ENCODE results near the gene SND1. TPM values are rescaled to one million over a fixed set of nuclear protein-coding genes. Genes with fewer than 3 reads are reported as not detected.

Gene SND1
- total and polyA plus RNA-seq, 2 donors = 55.1 to 104 TPM

DNA sequence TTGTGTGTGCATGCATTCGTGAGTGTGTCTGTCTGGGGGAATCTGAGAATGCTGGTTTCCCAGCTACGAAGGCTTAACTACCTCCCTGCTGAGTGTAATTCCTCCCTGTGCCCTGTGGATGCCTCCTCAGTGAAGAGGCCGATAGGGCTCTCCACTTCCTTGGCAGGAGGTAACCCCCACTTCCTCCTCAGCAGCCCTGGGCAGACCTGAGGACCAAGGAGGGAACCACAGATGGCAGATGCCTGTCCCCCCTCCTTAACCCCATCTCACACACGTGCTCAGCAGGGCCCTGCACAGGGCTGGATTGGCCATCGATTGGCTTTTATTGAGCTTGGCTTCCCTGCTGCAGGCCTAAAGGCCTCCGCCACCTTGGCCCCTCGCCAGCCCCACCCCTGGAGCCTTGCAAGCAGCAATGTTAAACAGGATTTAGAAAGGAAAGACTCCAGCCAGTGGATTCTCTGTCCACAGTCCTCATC, 424.8 kb downstream of the SND1 start:
- H3K27me3 ChIP-seq (ENCODE audit: control insufficient read depth in 2 of 2, insufficient read depth in 1 of 2, low read length in 1 of 2) = no peaks in the 10 kb centered on the region
- no peak overlapping the region for H3K27ac ChIP-seq (ENCODE audit: low read depth in 1 of 2, low read length in 1 of 2)
- H3K9me3 ChIP-seq (ENCODE audit: control insufficient read depth in 2 of 2, insufficient read depth in 1 of 2, low read length in 1 of 2) = no peaks in the 10 kb centered on the region
- peaks cover 23 to 32% of the 10 kb centered on the region in 2 donors for H3K36me3 ChIP-seq (ENCODE audit: control insufficient read depth in 2 of 2, insufficient read depth in 2 of 2, low read length in 1 of 2)
- peaks cover 0 to 19% of the 10 kb centered on the region in 2 donors for H3K4me1 ChIP-seq (ENCODE audit: control insufficient read depth in 2 of 2, insufficient read depth in 2 of 2, low read length in 2 of 2)
- H3K4me3 ChIP-seq (ENCODE audit: low read length in 2 of 2) = no peak overlapping the region
- 77% methylated on average over 7 of the region's 7 CpGs for WGBS
- DNase-seq (ENCODE audit: low read depth in 6 of 9, low spot score in 9 of 9) = no peak

DNA sequence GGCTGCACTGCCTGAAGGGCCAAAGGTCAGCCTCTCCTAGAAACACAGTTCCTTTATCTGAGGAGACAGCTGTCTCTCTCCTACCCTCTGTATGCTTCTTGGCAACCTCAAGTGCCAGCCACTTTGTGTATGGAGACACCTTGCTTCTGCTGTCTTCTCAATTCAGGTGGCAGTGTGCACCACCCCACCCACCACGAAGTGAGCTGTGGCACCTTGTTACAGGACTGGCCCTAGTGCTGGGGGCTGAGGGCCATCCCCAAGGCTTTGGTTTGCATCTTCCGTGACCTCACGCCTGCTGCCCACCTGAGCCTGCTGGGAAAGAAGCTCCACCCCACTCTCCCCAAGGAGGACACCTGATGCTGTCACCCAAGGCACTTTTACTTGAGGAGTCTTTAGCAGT, 426.3 kb downstream of the SND1 start:
- Histone ChIP-seq H3K36me3 (ENCODE audit: control insufficient read depth in 2 of 2, insufficient read depth in 2 of 2, low read length in 1 of 2) (peaks cover 23 to 37% of the 10 kb centered on the region in 2 donors), H3K9me3 (ENCODE audit: control insufficient read depth in 2 of 2, insufficient read depth in 1 of 2, low read length in 1 of 2) (no peaks in the 10 kb centered on the region), H3K27me3 (ENCODE audit: control insufficient read depth in 2 of 2, insufficient read depth in 1 of 2, low read length in 1 of 2) (no peaks in the 10 kb centered on the region), H3K4me3 (ENCODE audit: low read length in 2 of 2) (no peak overlapping the region), H3K27ac (ENCODE audit: low read depth in 1 of 2, low read length in 1 of 2) (no peak overlapping the region), H3K4me1 (ENCODE audit: control insufficient read depth in 2 of 2, insufficient read depth in 2 of 2, low read length in 2 of 2) (peaks cover 0 to 16% of the 10 kb centered on the region in 2 donors)
- no peak for DNase-seq (ENCODE audit: low read depth in 6 of 9, low spot score in 9 of 9)
- over 99% methylated on average over 3 of the region's 3 CpGs for WGBS

- H3K4me1 ChIP-seq (ENCODE audit: control insufficient read depth in 2 of 2, insufficient read depth in 2 of 2, low read length in 2 of 2) = peaks cover 0 to 16% of the 10 kb centered on the region in 2 donors
- H3K36me3 ChIP-seq (ENCODE audit: control insufficient read depth in 2 of 2, insufficient read depth in 2 of 2, low read length in 1 of 2) = peaks cover 17 to 41% of the 10 kb centered on the region in 2 donors
- 96% methylated on average over 7 of the region's 7 CpGs for WGBS
These were observed 428.2 kb downstream of the SND1 start for GRCh38 chr7:128080169-128080568.

GRCh38 chr7:128081351-128081750, 429.4 kb downstream of the SND1 start:
- Histone ChIP-seq H3K36me3 (ENCODE audit: control insufficient read depth in 2 of 2, insufficient read depth in 2 of 2, low read length in 1 of 2) (peaks cover 29 to 45% of the 10 kb centered on the region in 2 donors), H3K9me3 (ENCODE audit: control insufficient read depth in 2 of 2, insufficient read depth in 1 of 2, low read length in 1 of 2) (no peaks in the 10 kb centered on the region), H3K4me1 (ENCODE audit: control insufficient read depth in 2 of 2, insufficient read depth in 2 of 2, low read length in 2 of 2) (peaks cover 0 to 9% of the 10 kb centered on the region in 2 donors), H3K4me3 (ENCODE audit: low read length in 2 of 2) (no peak overlapping the region), H3K27ac (ENCODE audit: low read depth in 1 of 2, low read length in 1 of 2) (no peak overlapping the region), H3K27me3 (ENCODE audit: control insufficient read depth in 2 of 2, insufficient read depth in 1 of 2, low read length in 1 of 2) (no peaks in the 10 kb centered on the region)
- 98% methylated on average over 11 of the region's 11 CpGs for WGBS
- DNase-seq (ENCODE audit: low read depth in 6 of 9, low spot score in 9 of 9) = no peak

More at GRCh38 chr7:128080169-128080568, 428.2 kb downstream of the SND1 start:
- Histone ChIP-seq H3K4me3 (ENCODE audit: low read length in 2 of 2) (no peak overlapping the region), H3K9me3 (ENCODE audit: control insufficient read depth in 2 of 2, insufficient read depth in 1 of 2, low read length in 1 of 2) (no peaks in the 10 kb centered on the region), H3K27ac (ENCODE audit: low read depth in 1 of 2, low read length in 1 of 2) (no peak overlapping the region), H3K27me3 (ENCODE audit: control insufficient read depth in 2 of 2, insufficient read depth in 1 of 2, low read length in 1 of 2) (no peaks in the 10 kb centered on the region)
- DNase-seq (ENCODE audit: low read depth in 6 of 9, low spot score in 9 of 9) = no peak

DNA sequence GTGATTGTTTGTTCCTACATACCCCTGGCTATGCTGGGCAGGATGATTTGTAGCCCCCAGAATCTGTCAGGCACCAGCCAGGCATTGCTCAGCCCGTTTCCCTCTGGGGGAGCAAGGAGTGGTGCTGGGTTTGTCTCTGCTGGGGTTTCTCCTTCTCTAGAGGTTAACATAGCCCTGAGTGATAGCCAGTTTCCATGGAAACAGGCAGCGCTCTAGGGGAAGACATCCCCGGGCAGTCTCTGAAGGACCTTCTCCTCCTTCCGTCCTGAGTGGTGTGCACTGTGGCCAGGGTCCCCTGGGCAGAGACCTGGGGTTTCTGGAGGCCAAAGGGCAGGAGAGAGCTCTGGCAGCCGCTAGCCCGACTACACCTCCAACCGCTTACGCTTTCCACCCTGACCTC, 429.8 kb downstream of the SND1 start:
- Histone ChIP-seq H3K9me3 (ENCODE audit: control insufficient read depth in 2 of 2, insufficient read depth in 1 of 2, low read length in 1 of 2) (no peaks in the 10 kb centered on the region), H3K4me1 (ENCODE audit: control insufficient read depth in 2 of 2, insufficient read depth in 2 of 2, low read length in 2 of 2) (peaks cover 0 to 5% of the 10 kb centered on the region in 2 donors), H3K27ac (ENCODE audit: low read depth in 1 of 2, low read length in 1 of 2) (no peak overlapping the region), H3K27me3 (ENCODE audit: control insufficient read depth in 2 of 2, insufficient read depth in 1 of 2, low read length in 1 of 2) (no peaks in the 10 kb centered on the region), H3K4me3 (ENCODE audit: low read length in 2 of 2) (no peak overlapping the region), H3K36me3 (ENCODE audit: control insufficient read depth in 2 of 2, insufficient read depth in 2 of 2, low read length in 1 of 2) (peaks cover 31 to 45% of the 10 kb centered on the region in 2 donors)
- WGBS = 99% methylated on average over 8 of the region's 8 CpGs
- no peak for DNase-seq (ENCODE audit: low read depth in 6 of 9, low spot score in 9 of 9)

DNA sequence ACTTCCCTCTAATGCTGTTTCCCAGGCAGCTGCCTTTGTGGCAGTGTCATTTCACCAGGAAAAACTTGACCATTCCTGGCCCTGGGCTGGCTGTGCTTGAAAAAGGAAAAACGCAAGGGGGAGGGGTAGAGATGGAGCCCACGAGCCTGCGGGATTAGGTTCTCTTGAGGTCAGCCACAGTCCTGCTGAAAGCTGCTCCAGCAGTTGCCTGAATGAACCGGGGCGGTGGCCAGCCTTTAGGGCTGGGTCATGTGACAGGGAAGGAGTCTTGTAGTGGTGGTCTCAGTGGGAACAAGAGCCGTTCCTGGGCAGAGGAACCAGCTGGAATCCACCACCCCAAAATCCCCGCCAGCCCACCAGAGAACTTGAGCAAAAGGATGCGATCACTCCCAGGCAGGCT, 430.4 kb downstream of the SND1 start:
- WGBS = 98% methylated on average over 8 of the region's 8 CpGs
- no peak for DNase-seq (ENCODE audit: low read depth in 6 of 9, low spot score in 9 of 9)
- no peak overlapping the region for H3K27ac ChIP-seq (ENCODE audit: low read depth in 1 of 2, low read length in 1 of 2)
- no peaks in the 10 kb centered on the region for H3K9me3 ChIP-seq (ENCODE audit: control insufficient read depth in 2 of 2, insufficient read depth in 1 of 2, low read length in 1 of 2)
- no peaks in the 10 kb centered on the region for H3K4me1 ChIP-seq (ENCODE audit: control insufficient read depth in 2 of 2, insufficient read depth in 2 of 2, low read length in 2 of 2)
- peaks cover 29 to 51% of the 10 kb centered on the region in 2 donors for H3K36me3 ChIP-seq (ENCODE audit: control insufficient read depth in 2 of 2, insufficient read depth in 2 of 2, low read length in 1 of 2)
- H3K4me3 ChIP-seq (ENCODE audit: low read length in 2 of 2) = no peak overlapping the region
- H3K27me3 ChIP-seq (ENCODE audit: control insufficient read depth in 2 of 2, insufficient read depth in 1 of 2, low read length in 1 of 2) = no peaks in the 10 kb centered on the region

- peaks cover 33 to 54% of the 10 kb centered on the region in 2 donors for H3K36me3 ChIP-seq (ENCODE audit: control insufficient read depth in 2 of 2, insufficient read depth in 2 of 2, low read length in 1 of 2)
- DNase-seq (ENCODE audit: low read depth in 6 of 9, low spot score in 9 of 9) = no peak
- no peaks in the 10 kb centered on the region for H3K27me3 ChIP-seq (ENCODE audit: control insufficient read depth in 2 of 2, insufficient read depth in 1 of 2, low read length in 1 of 2)
- no peak overlapping the region for H3K27ac ChIP-seq (ENCODE audit: low read depth in 1 of 2, low read length in 1 of 2)
- 98% methylated on average over 10 of the region's 10 CpGs for WGBS
- H3K4me3 ChIP-seq (ENCODE audit: low read length in 2 of 2) = no peak overlapping the region
- no peaks in the 10 kb centered on the region for H3K4me1 ChIP-seq (ENCODE audit: control insufficient read depth in 2 of 2, insufficient read depth in 2 of 2, low read length in 2 of 2)
- H3K9me3 ChIP-seq (ENCODE audit: control insufficient read depth in 2 of 2, insufficient read depth in 1 of 2, low read length in 1 of 2) = no peaks in the 10 kb centered on the region
These were observed 433.1 kb downstream of the SND1 start for GRCh38 chr7:128084896-128085608.

GRCh38 chr7:128090492-128090891, 438.5 kb downstream of the SND1 start:
- Histone ChIP-seq H3K4me3 (ENCODE audit: low read length in 2 of 2) (no peak overlapping the region), H3K36me3 (ENCODE audit: control insufficient read depth in 2 of 2, insufficient read depth in 2 of 2, low read length in 1 of 2) (peaks cover 53 to 67% of the 10 kb centered on the region in 2 donors), H3K4me1 (ENCODE audit: control insufficient read depth in 2 of 2, insufficient read depth in 2 of 2, low read length in 2 of 2) (no peaks in the 10 kb centered on the region), H3K27ac (ENCODE audit: low read depth in 1 of 2, low read length in 1 of 2) (no peak overlapping the region), H3K9me3 (ENCODE audit: control insufficient read depth in 2 of 2, insufficient read depth in 1 of 2, low read length in 1 of 2) (no peaks in the 10 kb centered on the region), H3K27me3 (ENCODE audit: control insufficient read depth in 2 of 2, insufficient read depth in 1 of 2, low read length in 1 of 2) (no peaks in the 10 kb centered on the region)
- no peak for DNase-seq (ENCODE audit: low read depth in 6 of 9, low spot score in 9 of 9)
- WGBS = 98% methylated on average over 10 of the region's 10 CpGs

- Histone ChIP-seq H3K27me3 (ENCODE audit: control insufficient read depth in 2 of 2, insufficient read depth in 1 of 2, low read length in 1 of 2) (no peaks in the 10 kb centered on the region), H3K4me3 (ENCODE audit: low read length in 2 of 2) (no peak overlapping the region), H3K4me1 (ENCODE audit: control insufficient read depth in 2 of 2, insufficient read depth in 2 of 2, low read length in 2 of 2) (no peaks in the 10 kb centered on the region), H3K27ac (ENCODE audit: low read depth in 1 of 2, low read length in 1 of 2) (no peak overlapping the region), H3K36me3 (ENCODE audit: control insufficient read depth in 2 of 2, insufficient read depth in 2 of 2, low read length in 1 of 2) (peaks cover 49 to 64% of the 10 kb centered on the region in 2 donors), H3K9me3 (ENCODE audit: control insufficient read depth in 2 of 2, insufficient read depth in 1 of 2, low read length in 1 of 2) (no peaks in the 10 kb centered on the region)
- no peak for DNase-seq (ENCODE audit: low read depth in 6 of 9, low spot score in 9 of 9)
- WGBS = 95% methylated on average over 3 of the region's 3 CpGs
These were observed 439.1 kb downstream of the SND1 start for GRCh38 chr7:128091106-128091505.

All from thymus (tissue), 11 donors.